CD14-positive monocyte (primary cell): ENCODE results near the gene ACKR2. TPM values are rescaled to one million over a fixed set of nuclear protein-coding genes. Genes with fewer than 3 reads are reported as not detected.
A peak's percentile ranks its signal among the peaks of the same experiment; 100 is the strongest.

Experiments used
- DNase-seq, 3 donors: peaks; one replicate each; pipeline ENCODE4 v3.0.0-alpha.2; 2011 to 2022
- H2AFZ ChIP-seq: 2 replicates; pipeline ENCODE4 v1.6.0; 2012; ENCODE audit warnings: mild to moderate bottlenecking, low read depth, low read length, inconsistent platforms; ENCODE audit not compliant: insufficient read depth, poor library complexity, severe bottlenecking
- H3K27ac ChIP-seq, 2 donors: 1 replicate in 1 of 2; 2 replicates in 1 of 2; pipeline ENCODE4 v1.5.1; 2012 to 2013; ENCODE audit warnings: low read length in 2 of 2, control low read depth in 1 of 2, inconsistent platforms in 1 of 2, low read depth in 1 of 2, mild to moderate bottlenecking in 1 of 2
- H3K27me3 ChIP-seq, 2 donors: one replicate each; pipeline versions ENCODE4 v1.6.0 to v1.6.1; 2011 to 2013; ENCODE audit warnings: low read length in 2 of 2; ENCODE audit not compliant: control insufficient read depth in 2 of 2, insufficient read depth in 2 of 2
- H3K36me3 ChIP-seq, 2 donors: replicated peaks in 1 of 2; 1 replicate in 1 of 2; 2 replicates in 1 of 2; pipeline versions ENCODE4 v1.5.1 to v1.6.1; 2012 to 2013; ENCODE audit warnings: low read length in 2 of 2, control low read depth in 1 of 2, inconsistent platforms in 1 of 2, mild to moderate bottlenecking in 1 of 2; ENCODE audit not compliant: insufficient read depth in 2 of 2, control insufficient read depth in 1 of 2
- H3K4me1 ChIP-seq, 2 donors: 1 replicate in 1 of 2; 2 replicates in 1 of 2; pipeline versions ENCODE4 v1.5.1 to v1.6.1; 2012 to 2013; ENCODE audit warnings: low read length in 2 of 2, control low read depth in 1 of 2, inconsistent platforms in 1 of 2, mild to moderate bottlenecking in 1 of 2, moderate library complexity in 1 of 2; ENCODE audit not compliant: insufficient read depth in 2 of 2, control insufficient read depth in 1 of 2
- H3K4me2 ChIP-seq: replicated peaks from 2 replicates; pipeline ENCODE3; 2012; ENCODE audit warnings: low read length, moderate library complexity, mild to moderate bottlenecking; ENCODE audit not compliant: poor library complexity, severe bottlenecking; ENCODE audit errors: extremely low read depth
- H3K4me3 ChIP-seq, 3 experiments: fragments of 200-600 bp in 1 of 3; sonication (generic) in 1 of 3; replicated peaks in 1 of 3; 1 replicate in 2 of 3; 2 replicates in 1 of 3; pipeline ENCODE4 v1.5.1; 2011 to 2013; ENCODE audit warnings: low read length in 3 of 3, mild to moderate bottlenecking in 3 of 3, control low read depth in 2 of 3, low read depth in 2 of 3, inconsistent platforms in 1 of 3, moderate library complexity in 1 of 3
- H3K79me2 ChIP-seq: 2 replicates; pipeline ENCODE4 v1.6.0; 2012; ENCODE audit warnings: mild to moderate bottlenecking, control low read depth, inconsistent platforms, low read length, moderate library complexity; ENCODE audit not compliant: insufficient read depth
- H3K9ac ChIP-seq: 2 replicates; pipeline ENCODE4 v1.6.0; 2017; ENCODE audit warnings: low read length, mild to moderate bottlenecking; ENCODE audit not compliant: insufficient read depth, poor library complexity, severe bottlenecking
- H3K9me3 ChIP-seq, 2 donors: replicated peaks in 1 of 2; 1 replicate in 1 of 2; 2 replicates in 1 of 2; pipeline versions ENCODE4 v1.5.1 to v1.6.1; 2012 to 2013; ENCODE audit warnings: low read length in 2 of 2, control low read depth in 1 of 2; ENCODE audit not compliant: control insufficient read depth in 1 of 2, insufficient read depth in 1 of 2
- H4K20me1 ChIP-seq: 2 replicates; pipeline ENCODE4 v1.6.0; 2012; ENCODE audit warnings: mild to moderate bottlenecking, low read length, control low read depth, moderate library complexity; ENCODE audit not compliant: insufficient read depth
- H3K27ac Mint-ChIP-seq, 7 donors: one replicate each; pipeline ENCODE4 v1.8.0; 2020; ENCODE audit warnings: mild to moderate bottlenecking in 7 of 7, mixed read lengths in 7 of 7, moderate library complexity in 6 of 7, inconsistent platforms in 2 of 7
- H3K27me3 Mint-ChIP-seq, 3 donors: one replicate each; pipeline ENCODE4 v1.8.0; 2021 to 2022; ENCODE audit warnings: low read depth in 3 of 3, mild to moderate bottlenecking in 3 of 3, mixed read lengths in 3 of 3, moderate library complexity in 3 of 3, inconsistent platforms in 1 of 3
- H3K36me3 Mint-ChIP-seq, 2 donors: one replicate each; pipeline ENCODE4 v1.8.0; 2020; ENCODE audit warnings: mixed read lengths in 2 of 2, inconsistent platforms in 1 of 2, mild to moderate bottlenecking in 1 of 2
- H3K4me1 Mint-ChIP-seq: one replicate; pipeline ENCODE4 v1.8.0; 2020; ENCODE audit warnings: mild to moderate bottlenecking, mixed read lengths
- H3K4me3 Mint-ChIP-seq, 2 donors: one replicate each; pipeline ENCODE4 v1.8.0; 2020; ENCODE audit warnings: mild to moderate bottlenecking in 2 of 2, mixed read lengths in 2 of 2, moderate library complexity in 1 of 2
- H3K9me3 Mint-ChIP-seq, 7 donors: one replicate each; pipeline ENCODE4 v1.8.0; 2020 to 2022; ENCODE audit warnings: mixed read lengths in 7 of 7, mild to moderate bottlenecking in 6 of 7, moderate library complexity in 6 of 7, inconsistent platforms in 2 of 7
- CTCF ChIP-seq: fragments of 200-600 bp; IDR thresholded peaks from one replicate; pipeline ENCODE4 v1.8.0; 2022; ENCODE audit warnings: antibody characterized with exemption, mild to moderate bottlenecking
- WGBS: methylation state at CpG from one replicate; pipeline ENCODE4 v1.1.5; 2013; ENCODE audit warnings: missing lambda C conversion rate; ENCODE audit not compliant: insufficient coverage; 5-methylcytosine and 5-hydroxymethylcytosine counted together
- intact Hi-C, 2 donors: fragments of 100-400 bp; cut with micrococcal nuclease; formaldehyde crosslinking; loops; one replicate each; pipeline versions ENCODE4 v1.15.0 to v1.15.1; 2023
- polyA plus RNA-seq, 3 donors: library from polyadenylated mRNA; depleted of rRNA in 1 of 3; unstranded in 2 of 3; stranded (reverse) in 1 of 3; fragments of 300-500 nt in 2 of 3; fragments of >200 nt in 1 of 3; fragmentation: Illumina TruSeq in 2 of 3; gene quantifications; 1 replicate in 2 of 3; 2 replicates in 1 of 3; pipeline ENCODE4 v1.2.3, GENCODE V29; 2012 to 2021

Gene ACKR2
- polyA plus RNA-seq, 3 donors, result 0.49 TPM; not detected in 2

DNA sequence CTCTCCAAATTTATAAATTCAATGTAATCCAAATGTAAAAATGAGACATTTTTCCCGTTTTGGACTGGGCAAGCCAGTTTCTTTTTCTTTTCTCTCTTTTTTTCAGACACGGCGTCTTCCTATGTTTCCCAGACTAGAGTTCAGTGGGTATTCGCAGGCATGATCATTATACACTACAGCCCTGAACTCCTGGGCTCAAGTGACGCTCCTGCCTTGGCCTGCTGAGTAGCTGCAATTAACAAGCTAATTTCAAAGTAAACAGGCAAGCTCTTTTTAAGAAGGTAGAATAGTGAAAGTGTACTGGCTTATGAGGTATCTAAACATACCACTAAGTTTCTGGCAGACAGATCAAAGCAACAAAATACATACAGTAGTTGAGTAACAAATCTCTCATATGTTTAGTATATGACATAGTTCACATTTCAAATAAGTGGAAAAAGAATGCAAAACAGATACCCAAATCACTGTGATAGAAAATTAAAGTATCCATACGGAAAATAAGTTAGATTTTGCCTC is 18.5 kb upstream of the ACKR2 start:
- Mint-ChIP-seq H3K4me1 (no peaks in the 10 kb centered on the region), H3K9me3 (no peaks in the 10 kb centered on the region)
- intact Hi-C loops, result no loop called here

GRCh38 chr3:42795621-42796181 is 13.5 kb upstream of the ACKR2 start:
- H3K4me2 ChIP-seq, result no peak overlapping the region
- peaks cover 13 to 15% of the 10 kb centered on the region in 2 donors for H3K4me1 ChIP-seq
- Mint-ChIP-seq H3K4me1 (peaks cover 15% of the 10 kb centered on the region), H3K4me3 (no peak overlapping the region), H3K9me3 (peaks cover 0 to 4% (median 2%) of the 10 kb centered on the region in 7 donors), H3K27me3 (no peaks in the 10 kb centered on the region), H3K27ac (no peak overlapping the region), H3K36me3 (peaks cover 20 to 27% of the 10 kb centered on the region in 2 donors)
- H4K20me1 ChIP-seq, result peaks cover 37% of the 10 kb centered on the region
- peaks cover 18 to 26% of the 10 kb centered on the region in 2 donors for H3K36me3 ChIP-seq
- peaks cover 25% of the 10 kb centered on the region for H3K79me2 ChIP-seq
- no CpG with 5 or more reads among the region's 2 CpGs for WGBS
- no peak overlapping the region for H3K4me3 ChIP-seq
- DNase-seq, result no peak
- H2AFZ ChIP-seq, result no peak overlapping the region
- H3K9me3 ChIP-seq, result no peaks in the 10 kb centered on the region
- no peak overlapping the region for H3K27ac ChIP-seq
- no peak for TF ChIP-seq CTCF
- intact Hi-C loops, result no loop called here
- H3K9ac ChIP-seq, result no peak overlapping the region
- no peaks in the 10 kb centered on the region for H3K27me3 ChIP-seq

More for the DNA sequence above, 18.5 kb upstream of the ACKR2 start:
- no peaks in the 10 kb centered on the region for H3K9me3 ChIP-seq
- no peak for TF ChIP-seq CTCF
- H3K4me2 ChIP-seq, result no peak overlapping the region
- Mint-ChIP-seq H3K36me3 (peaks cover 40 to 52% of the 10 kb centered on the region in 2 donors), H3K27me3 (no peaks in the 10 kb centered on the region), H3K27ac (peak overlapping the region in 1 of 7 donors; percentile 1), H3K4me3 (no peak overlapping the region)
- DNase-seq, result no peak
- peaks cover 32 to 50% of the 10 kb centered on the region in 2 donors for H3K36me3 ChIP-seq
- no peak overlapping the region for H3K27ac ChIP-seq
- H3K27me3 ChIP-seq, result no peaks in the 10 kb centered on the region
- peaks cover 18% of the 10 kb centered on the region for H4K20me1 ChIP-seq
- peaks cover 6% of the 10 kb centered on the region for H3K79me2 ChIP-seq
- no peak overlapping the region for H3K4me3 ChIP-seq
- WGBS, result 100% methylated on average over 2 of the region's 6 CpGs
- no peak overlapping the region for H3K9ac ChIP-seq
- H3K4me1 ChIP-seq, result no peaks in the 10 kb centered on the region
- no peak overlapping the region for H2AFZ ChIP-seq
